ENCODE data around the gene PIANP.

Gene PIANP

GRCh38 chr12:6703631-6704030, 3.0 kb upstream of the PIANP start:
- peak in 1 of 5 experiments; percentile 30 for DNase-seq

- no peak for DNase-seq
These were observed 608 bp upstream of the PIANP start for GRCh38 chr12:6701078-6701768.

- no peak for DNase-seq
These were observed 498 bp downstream of the PIANP start for GRCh38 chr12:6699989-6700645.

GRCh38 chr12:6699259-6699988, 1.2 kb downstream of the PIANP start:
- no peak for DNase-seq

- no peak for DNase-seq
These were observed 2.1 kb downstream of the PIANP start for GRCh38 chr12:6698352-6699046.

- peak in 2 of 5 experiments; percentile 13 to 22 for DNase-seq
These were observed 2.8 kb downstream of the PIANP start for GRCh38 chr12:6697584-6698351.

GRCh38 chr12:6696690-6697583, 3.7 kb downstream of the PIANP start:
- no peak for DNase-seq

GRCh38 chr12:6695313-6696045, 5.1 kb downstream of the PIANP start:
- DNase-seq: no peak

GRCh38 chr12:6694701-6695100, 5.9 kb downstream of the PIANP start:
- DNase-seq: no peak

GRCh38 chr12:6693832-6694355, 6.7 kb downstream of the PIANP start:
- DNase-seq: no peak

- DNase-seq: no peak
These were observed 7.7 kb downstream of the PIANP start for GRCh38 chr12:6692888-6693287.

GRCh38 chr12:6691473-6691872, 9.1 kb downstream of the PIANP start:
- no peak for DNase-seq

GRCh38 chr12:6688999-6689882, 11.4 kb downstream of the PIANP start, which contains the start of gene ZNF384:
Gene ZNF384, minus strand, starts transcription at chr12:6689375. Its CDS starts 9,855 bp downstream, at chr12:6679520.
- DNase-seq: peak; percentile 81 to 100 (median 93)

GRCh38 chr12:6688543-6688998, 12.0 kb downstream of the PIANP start:
- peak in 3 of 5 experiments; percentile 15 to 77 (median 30) for DNase-seq

- peak in 1 of 5 experiments; percentile 26 for DNase-seq
These were observed 14.8 kb downstream of the PIANP start for GRCh38 chr12:6685814-6686213.

GRCh38 chr12:6684609-6685008, 16.0 kb downstream of the PIANP start:
- peak in 1 of 5 experiments; percentile 73 for DNase-seq

GRCh38 chr12:6676962-6677361, 23.7 kb downstream of the PIANP start:
- DNase-seq: no peak

- DNase-seq: no peak
These were observed 28.5 kb downstream of the PIANP start for GRCh38 chr12:6672143-6672542.
